HPDE6-E6E7 (cell line): Measurements from ENCODE around the gene TGM5.
A peak's percentile ranks its signal among the peaks of the same experiment; 100 is the strongest.
"Not testable (repeated sequence)": the region's sequence is repeated elsewhere in the genome, so short reads cannot be mapped to it uniquely, and the experiment has no call there.

Source experiments
- DNase-seq: peaks from one replicate; pipeline ENCODE4 v3.0.0; 2011; ENCODE audit warnings: missing footprints; ENCODE audit errors: extremely low spot score

The TGM5 gene

GRCh38 chr15:43275740-43276562, 9.2 kb upstream of the TGM5 start:
- DNase-seq, result no peak

DNA sequence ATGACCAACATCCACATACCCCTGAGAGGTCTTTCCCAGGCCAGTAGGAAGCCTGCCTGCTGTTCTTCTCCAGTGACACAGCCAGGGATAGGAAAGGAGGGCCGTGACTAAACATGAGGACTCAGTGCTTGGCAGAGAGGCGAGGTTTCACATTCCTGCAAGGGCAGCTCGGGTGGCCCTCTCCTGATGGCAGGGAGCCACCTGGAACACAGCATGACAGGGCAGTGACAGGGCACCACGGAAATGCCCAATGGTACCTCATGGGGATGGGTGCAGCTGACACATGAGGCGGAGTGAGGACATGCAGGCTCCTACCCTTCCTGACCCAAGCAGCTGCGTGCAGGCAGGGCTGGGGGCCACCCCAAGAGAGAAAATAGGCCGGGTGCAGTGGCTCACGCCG, 7.4 kb upstream of the TGM5 start:
- no peak for DNase-seq

DNA sequence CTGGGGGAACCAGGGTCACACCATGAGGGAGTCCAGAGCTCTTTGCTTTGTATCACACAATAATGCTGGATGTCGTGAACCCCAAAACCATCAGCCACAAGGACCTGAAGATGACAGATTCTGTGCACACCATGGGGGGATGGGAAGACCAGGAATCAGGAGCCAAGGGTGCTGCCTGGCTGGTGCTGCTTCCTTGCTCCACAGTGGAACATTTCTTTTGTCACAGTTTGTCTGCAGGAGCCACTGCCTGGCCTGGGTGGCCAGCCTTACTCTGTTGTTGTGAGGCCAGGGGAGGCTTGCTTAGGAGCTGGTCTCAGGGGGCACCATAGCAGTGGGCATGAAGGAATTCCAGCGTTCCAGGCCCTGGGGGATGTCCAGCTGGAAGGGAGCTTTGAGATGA, 6.5 kb upstream of the TGM5 start:
- no peak for DNase-seq

DNA sequence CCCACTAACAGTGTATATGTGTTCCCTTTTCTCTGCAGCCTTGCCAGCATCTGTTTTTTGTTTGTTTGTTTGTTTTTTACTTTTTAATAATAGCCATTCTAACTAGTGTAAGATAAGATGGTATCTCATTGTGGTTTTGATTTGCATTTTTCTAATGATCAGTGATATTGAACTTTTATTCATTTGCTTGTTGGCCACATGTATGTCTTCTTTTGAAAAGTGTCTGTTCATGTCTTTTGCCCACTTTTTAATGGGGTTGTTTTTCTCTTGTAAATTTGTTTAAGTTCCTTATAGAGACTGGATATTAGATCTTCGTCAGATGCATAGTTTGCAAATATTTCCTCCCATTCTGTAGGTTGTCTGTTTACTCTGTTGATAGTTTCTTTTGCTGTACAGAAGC, 5.2 kb upstream of the TGM5 start:
- not testable (repeated sequence) for DNase-seq

DNA sequence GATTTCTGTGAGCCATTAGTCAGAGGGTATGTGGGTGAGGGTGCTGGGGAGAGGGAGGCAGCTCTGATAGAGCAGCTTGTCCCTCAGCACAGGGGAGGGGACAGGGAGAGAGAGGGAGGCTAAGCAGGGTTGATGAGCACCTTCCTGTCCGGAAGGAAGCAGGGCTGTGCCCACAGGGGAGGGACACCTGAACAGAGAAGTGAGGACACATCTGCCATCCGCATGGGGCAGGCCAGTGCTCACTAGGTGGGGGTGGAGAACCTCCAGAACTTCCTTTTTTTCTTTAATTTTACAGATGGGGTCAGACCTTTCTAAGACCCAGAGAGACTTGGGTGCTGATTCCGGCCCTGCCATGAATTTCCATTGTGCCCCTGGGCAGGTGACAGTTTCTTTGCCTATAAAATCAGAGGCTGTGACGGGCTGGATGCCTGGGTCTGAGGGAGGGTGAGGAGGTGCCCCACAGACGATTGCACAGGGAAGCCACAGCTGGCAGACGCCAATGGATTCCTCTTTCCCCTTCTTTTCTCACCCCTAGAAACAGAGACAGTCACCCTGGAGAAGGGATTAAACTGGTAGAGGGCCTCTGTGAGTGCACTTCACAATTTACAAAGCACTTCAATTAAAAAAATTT, 4.1 kb upstream of the TGM5 start:
- no peak for DNase-seq

DNA sequence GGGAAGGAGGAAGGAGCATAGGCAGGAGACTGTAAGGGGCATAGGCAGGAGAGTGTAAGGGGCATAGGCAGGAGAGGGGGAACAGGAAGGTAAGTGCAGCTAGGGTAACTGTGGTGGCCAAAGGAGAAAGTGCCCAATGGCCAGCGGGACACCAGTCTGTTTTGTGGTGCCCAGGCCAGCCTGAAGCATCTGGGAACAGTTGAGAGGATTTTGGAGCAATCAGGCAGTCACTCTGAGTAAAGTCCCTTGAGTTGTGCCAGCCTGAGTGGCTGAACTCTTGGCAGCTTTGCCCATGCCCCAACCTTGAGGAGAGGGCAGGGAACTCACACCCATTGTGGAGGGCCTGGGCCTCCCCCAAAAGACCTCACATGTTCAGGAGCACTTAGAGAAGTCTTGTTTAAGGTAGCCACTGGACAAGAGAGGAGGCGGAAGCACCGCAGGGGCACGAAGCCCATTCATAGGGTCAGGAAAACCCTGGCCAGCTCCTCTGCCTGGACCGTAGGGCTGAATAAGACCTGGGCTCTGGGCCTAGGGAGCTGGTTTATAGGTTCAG, 3.5 kb upstream of the TGM5 start:
- DNase-seq, result no peak

- no peak for DNase-seq
Measured at GRCh38 chr15:43268111-43269105, 1.7 kb upstream of the TGM5 start.

DNA sequence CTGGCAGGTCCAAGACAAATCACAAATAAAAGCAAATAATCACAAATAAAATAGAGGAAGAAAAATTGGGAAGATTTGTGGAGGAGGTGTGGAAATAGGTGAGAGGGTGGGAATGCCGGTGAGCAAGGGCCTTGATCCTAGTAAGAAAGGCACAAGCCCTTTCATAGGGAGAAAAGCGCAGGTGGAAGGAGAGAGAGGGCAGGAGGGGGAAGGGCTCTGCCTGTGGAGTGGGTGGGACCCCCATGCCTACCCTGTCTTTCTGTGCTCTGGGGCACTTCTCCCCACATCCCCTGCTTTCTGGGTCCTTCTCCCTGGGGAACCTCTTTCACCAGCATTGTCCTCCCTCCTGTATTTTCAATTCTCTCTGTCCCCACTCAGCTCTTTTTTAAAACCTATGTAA, 711 bp upstream of the TGM5 start:
- DNase-seq, result no peak

GRCh38 chr15:43266386-43266785, 342 bp downstream of the TGM5 start:
- no peak for DNase-seq

- no peak for DNase-seq
Measured at GRCh38 chr15:43260011-43260615, 6.6 kb downstream of the TGM5 start.

- DNase-seq, result no peak
Measured at GRCh38 chr15:43258781-43259180, 7.9 kb downstream of the TGM5 start.

GRCh38 chr15:43256341-43256740, 10.4 kb downstream of the TGM5 start:
- DNase-seq, result no peak

- DNase-seq, result no peak
Measured at GRCh38 chr15:43255376-43255775, 11.4 kb downstream of the TGM5 start.

DNA sequence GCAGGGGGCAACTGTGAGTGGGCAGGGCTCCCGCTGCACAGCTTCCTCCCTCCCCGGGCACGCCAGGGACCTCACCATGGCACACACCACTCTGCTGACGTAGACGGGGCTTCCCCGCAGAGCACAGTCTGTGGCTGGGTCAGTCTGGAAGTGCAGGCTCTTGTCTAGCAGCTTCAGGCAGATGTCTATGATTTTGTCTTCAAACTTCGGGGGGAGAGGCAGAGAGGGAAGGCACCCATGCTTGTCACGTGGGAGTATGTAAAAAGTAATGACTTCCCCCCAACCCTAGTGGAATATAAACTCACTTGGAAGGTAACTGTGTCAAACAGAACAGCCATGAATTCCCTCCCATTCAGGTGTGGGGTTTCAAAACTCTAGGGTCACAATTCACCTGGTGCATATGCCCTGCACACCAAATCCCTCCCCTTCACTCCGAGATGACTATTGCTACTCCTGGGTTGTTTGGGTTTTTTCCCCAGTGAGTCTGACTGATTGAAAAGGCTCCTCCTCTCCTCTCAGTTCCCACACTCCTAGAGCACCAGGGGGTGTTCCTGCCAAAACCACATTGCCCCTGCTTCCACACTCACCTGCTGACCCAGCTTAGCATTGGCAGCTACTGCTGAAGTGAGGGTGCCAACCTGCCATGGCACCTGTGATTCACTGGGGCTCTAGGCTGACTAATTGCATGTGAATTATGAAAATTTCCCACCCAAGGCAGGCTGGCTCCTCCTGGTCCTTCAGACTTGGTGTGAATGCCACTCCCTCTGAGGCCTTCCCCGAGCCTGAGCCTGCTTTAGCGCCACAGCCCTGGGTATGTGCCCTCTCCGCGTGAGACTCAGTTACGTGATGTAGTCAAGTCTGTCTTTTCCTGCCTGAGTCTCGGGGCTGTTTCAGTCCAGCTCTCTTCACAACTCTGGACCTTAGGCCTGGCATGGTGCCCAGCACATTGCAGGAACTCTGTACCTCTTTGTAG, 13.0 kb downstream of the TGM5 start:
- DNase-seq, result peak; percentile 75

DNA sequence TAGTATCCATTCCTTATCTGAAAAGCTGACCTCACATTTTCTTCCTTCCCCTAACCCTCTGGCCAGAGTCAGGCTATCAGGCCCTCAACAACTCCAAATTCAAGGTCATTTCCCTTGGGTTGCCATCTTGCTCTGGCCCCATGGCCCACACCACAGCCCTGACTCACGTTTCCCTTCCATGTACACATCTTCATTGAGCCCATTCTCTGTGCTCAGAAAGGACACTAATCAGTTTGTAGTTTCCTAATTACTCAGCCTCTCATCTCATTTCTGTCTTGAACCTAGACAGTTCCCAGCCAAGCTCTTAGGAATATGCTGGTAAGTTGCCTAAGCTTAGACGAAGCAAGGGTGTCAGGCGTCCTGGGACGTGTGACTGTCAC, 14.9 kb downstream of the TGM5 start:
- DNase-seq, result no peak

DNA sequence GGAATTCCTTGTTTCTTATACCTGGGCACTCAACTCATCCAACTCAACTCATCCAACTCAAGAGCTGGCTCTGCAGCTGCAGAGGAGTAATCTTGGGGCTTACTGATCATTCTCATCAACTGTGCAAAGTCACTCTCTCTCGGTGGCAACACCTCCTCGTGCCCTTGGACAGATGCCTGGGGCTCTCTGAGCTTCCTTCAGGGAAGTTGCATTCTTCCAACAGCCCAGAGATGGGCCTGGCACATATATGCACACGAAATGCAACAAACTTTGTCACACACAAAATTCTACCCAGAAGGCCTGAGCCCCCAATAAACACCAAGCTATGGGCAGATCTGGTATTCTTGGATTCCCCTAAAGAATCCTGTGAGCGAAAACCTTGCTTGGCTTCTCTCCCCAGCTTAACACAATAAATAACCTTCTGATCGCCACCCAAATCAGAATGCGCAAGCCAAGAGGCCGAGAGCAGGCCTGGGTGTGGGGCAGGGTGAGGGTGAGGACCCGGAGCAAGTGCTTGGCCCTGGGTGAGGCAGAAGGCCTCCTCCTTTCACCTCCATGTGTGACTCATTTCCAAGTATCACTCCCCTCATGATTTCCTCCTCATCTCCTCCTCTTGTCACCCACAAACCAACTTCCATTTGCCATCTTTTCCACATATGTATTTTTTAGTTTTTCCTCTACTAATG, 15.4 kb downstream of the TGM5 start:
- no peak for DNase-seq

DNA sequence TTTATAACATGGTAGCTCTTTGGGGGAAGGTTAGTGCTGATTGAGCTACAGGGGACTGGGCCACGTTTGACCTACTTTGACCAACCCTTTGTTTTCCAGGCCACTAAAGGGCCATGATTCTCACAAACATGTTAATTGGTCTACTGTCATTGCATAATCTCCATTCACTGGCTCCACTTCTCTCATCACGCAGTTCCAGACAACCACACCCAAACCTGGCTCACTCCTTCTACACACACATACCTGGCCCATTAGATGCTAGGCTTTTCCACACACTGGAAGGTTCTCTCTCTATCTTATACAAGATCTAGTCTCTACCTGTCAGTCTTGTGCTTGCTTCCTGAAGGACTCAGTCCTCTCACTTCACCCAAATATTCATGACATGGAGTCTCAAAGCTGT, 15.9 kb downstream of the TGM5 start:
- DNase-seq, result no peak

- peak; percentile 47 for DNase-seq
Measured at GRCh38 chr15:43249699-43250203, 17.0 kb downstream of the TGM5 start.

DNA sequence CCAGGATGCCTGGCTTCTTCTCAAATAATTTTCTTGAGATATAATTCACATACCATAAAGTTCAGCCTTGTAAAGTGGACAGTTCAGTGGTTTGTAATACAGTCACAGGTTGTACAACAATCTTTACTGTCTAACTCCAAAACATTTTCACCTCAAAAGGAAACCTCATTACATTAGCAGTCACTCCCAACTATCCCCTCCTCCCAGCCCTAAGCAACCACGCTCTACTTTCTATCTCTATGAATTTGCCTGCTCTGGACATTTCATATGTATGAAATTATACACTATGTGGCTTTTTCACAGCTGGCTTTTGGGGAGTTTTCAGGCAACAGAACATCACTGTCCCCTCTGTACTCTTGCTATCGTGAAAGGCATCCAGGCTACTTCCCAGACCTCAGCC, 17.5 kb downstream of the TGM5 start:
- no peak for DNase-seq
